Endodermal cell (in vitro differentiated cells): ENCODE results near the gene SSBP1. TPM values are rescaled to one million over a fixed set of nuclear protein-coding genes. Genes with fewer than 3 reads are reported as not detected.

Experiments
- DNase-seq: peaks from one replicate; pipeline ENCODE4 v3.0.0-alpha.2; 2017
- H3K27ac ChIP-seq: 2 replicates; pipeline ENCODE4 v1.5.1; 2013; ENCODE audit warnings: mild to moderate bottlenecking, low read depth, low read length, moderate library complexity
- H3K27me3 ChIP-seq: 2 replicates; pipeline ENCODE4 v1.6.1; 2013; ENCODE audit warnings: mild to moderate bottlenecking, low read length, moderate library complexity; ENCODE audit not compliant: insufficient read depth, control insufficient read depth, poor library complexity, severe bottlenecking
- H3K36me3 ChIP-seq: 2 replicates; pipeline ENCODE4 v1.7.0; 2013; ENCODE audit warnings: mild to moderate bottlenecking, low read length, moderate library complexity; ENCODE audit not compliant: control insufficient read depth, insufficient read depth
- H3K4me1 ChIP-seq: one replicate; pipeline ENCODE4 v1.7.0; 2013; ENCODE audit warnings: low read length; ENCODE audit not compliant: control insufficient read depth, insufficient read depth
- H3K4me3 ChIP-seq: 2 replicates; pipeline ENCODE4 v1.5.1; 2013; ENCODE audit warnings: mild to moderate bottlenecking, low read length, moderate library complexity
- H3K9ac ChIP-seq: 2 replicates; pipeline ENCODE4 v1.6.1; 2013; ENCODE audit warnings: mild to moderate bottlenecking, low read length, moderate library complexity; ENCODE audit not compliant: poor library complexity, severe bottlenecking; ENCODE audit errors: extremely low read depth
- H3K9me3 ChIP-seq: 2 replicates; pipeline ENCODE4 v1.6.1; 2013; ENCODE audit warnings: mild to moderate bottlenecking, low read length, moderate library complexity; ENCODE audit not compliant: control insufficient read depth
- H3K27ac Mint-ChIP-seq: 2 replicates; pipeline ENCODE4 v1.8.0; 2020; ENCODE audit warnings: mixed read lengths
- H3K27me3 Mint-ChIP-seq: 2 replicates; pipeline ENCODE4 v1.8.0; 2021; ENCODE audit warnings: mild to moderate bottlenecking, mixed read lengths; ENCODE audit not compliant: insufficient read depth
- H3K36me3 Mint-ChIP-seq: 2 replicates; pipeline ENCODE4 v1.8.0; 2020; ENCODE audit warnings: low read depth, mixed read lengths
- H3K4me1 Mint-ChIP-seq: 2 replicates; pipeline ENCODE4 v1.8.0; 2020; ENCODE audit warnings: mixed read lengths
- H3K4me3 Mint-ChIP-seq: 2 replicates; pipeline ENCODE4 v1.8.0; 2020; ENCODE audit warnings: mild to moderate bottlenecking, moderate library complexity, mixed read lengths
- H3K9me3 Mint-ChIP-seq: 2 replicates; pipeline ENCODE4 v1.8.0; 2020; ENCODE audit warnings: mild to moderate bottlenecking, mixed read lengths
- whole genome bisulfite sequencing, 2 experiments: methylation state at CpG; one replicate each; pipeline versions ENCODE4 v1.1.5 to v1.1.7; 2013; ENCODE audit warnings: missing lambda C conversion rate in 2 of 2, mixed read lengths in 1 of 2; ENCODE audit not compliant: insufficient coverage in 1 of 2, insufficient read length in 1 of 2; 5-methylcytosine and 5-hydroxymethylcytosine counted together
- total RNA-seq, 2 donors: library from RNA; stranded (reverse); fragmentation: NEBNext Ultra II Directional in 1 of 2; extraction: Animal tissue kit (Norgen Biotek cat#: 25700) in 1 of 2; gene quantifications; 2 replicates in 1 of 2; 3 replicates in 1 of 2; pipeline ENCODE4 v1.2.1, GENCODE V29; 2021
- TF ChIP-seq, protein P1 (sequence below): fragments of 200-600 bp; sonication (generic); conservative IDR thresholded peaks from 2 replicates; pipeline ENCODE4 v1.5.0; 2021; ENCODE audit warnings: antibody characterized with exemption, mild to moderate bottlenecking

Gene SSBP1
- total RNA-seq, 2 donors from 2014 or later: 179 to 194 TPM

- peaks cover 4% of the 10 kb centered on the region for H3K4me1 ChIP-seq
- no peak overlapping the region for H3K27ac ChIP-seq
- 86 to 100% methylated on average over 1 of the region's 1 CpG for WGBS, 2 experiments
- no peak overlapping the region for H3K9ac ChIP-seq
- H3K27me3 ChIP-seq: no peaks in the 10 kb centered on the region
- H3K9me3 ChIP-seq: no peaks in the 10 kb centered on the region
- no peak overlapping the region for H3K4me3 Mint-ChIP-seq
- H3K27me3 Mint-ChIP-seq: no peaks in the 10 kb centered on the region
- H3K4me3 ChIP-seq: no peak overlapping the region
- peaks cover 5% of the 10 kb centered on the region for H3K4me1 Mint-ChIP-seq
- H3K27ac Mint-ChIP-seq: no peak overlapping the region
- no peaks in the 10 kb centered on the region for H3K36me3 ChIP-seq
- H3K36me3 Mint-ChIP-seq: no peaks in the 10 kb centered on the region
- DNase-seq: no peak
- H3K9me3 Mint-ChIP-seq: no peaks in the 10 kb centered on the region
- TF ChIP-seq, protein P1, sequence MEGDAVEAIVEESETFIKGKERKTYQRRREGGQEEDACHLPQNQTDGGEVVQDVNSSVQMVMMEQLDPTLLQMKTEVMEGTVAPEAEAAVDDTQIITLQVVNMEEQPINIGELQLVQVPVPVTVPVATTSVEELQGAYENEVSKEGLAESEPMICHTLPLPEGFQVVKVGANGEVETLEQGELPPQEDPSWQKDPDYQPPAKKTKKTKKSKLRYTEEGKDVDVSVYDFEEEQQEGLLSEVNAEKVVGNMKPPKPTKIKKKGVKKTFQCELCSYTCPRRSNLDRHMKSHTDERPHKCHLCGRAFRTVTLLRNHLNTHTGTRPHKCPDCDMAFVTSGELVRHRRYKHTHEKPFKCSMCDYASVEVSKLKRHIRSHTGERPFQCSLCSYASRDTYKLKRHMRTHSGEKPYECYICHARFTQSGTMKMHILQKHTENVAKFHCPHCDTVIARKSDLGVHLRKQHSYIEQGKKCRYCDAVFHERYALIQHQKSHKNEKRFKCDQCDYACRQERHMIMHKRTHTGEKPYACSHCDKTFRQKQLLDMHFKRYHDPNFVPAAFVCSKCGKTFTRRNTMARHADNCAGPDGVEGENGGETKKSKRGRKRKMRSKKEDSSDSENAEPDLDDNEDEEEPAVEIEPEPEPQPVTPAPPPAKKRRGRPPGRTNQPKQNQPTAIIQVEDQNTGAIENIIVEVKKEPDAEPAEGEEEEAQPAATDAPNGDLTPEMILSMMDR: no peak
These were observed 20.7 kb upstream of the SSBP1 start for GRCh38 chr7:141717450-141717849.

DNA sequence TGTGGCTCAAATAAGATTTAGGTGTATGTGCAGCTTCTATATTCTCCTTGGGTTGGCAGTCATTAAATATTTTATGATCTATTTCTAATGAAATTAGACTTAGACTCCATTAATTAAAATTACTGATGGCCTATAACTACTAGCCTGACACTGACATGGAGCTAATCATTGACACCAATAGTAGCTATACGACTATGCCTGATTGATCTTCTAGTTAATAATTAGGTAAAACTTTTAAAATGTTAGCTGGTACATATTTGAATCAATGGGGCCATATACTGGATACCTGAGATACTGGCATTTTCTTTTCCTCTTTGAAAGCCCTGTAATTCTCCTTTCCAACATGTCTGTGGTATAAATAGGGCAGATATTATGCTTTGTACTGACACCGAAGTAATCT is 15.6 kb upstream of the SSBP1 start:
- no peak overlapping the region for H3K9ac ChIP-seq
- no peaks in the 10 kb centered on the region for H3K9me3 Mint-ChIP-seq
- peaks cover 2% of the 10 kb centered on the region for H3K27me3 Mint-ChIP-seq
- H3K4me1 ChIP-seq: no peaks in the 10 kb centered on the region
- H3K27ac ChIP-seq: no peak overlapping the region
- no peak for DNase-seq
- no peaks in the 10 kb centered on the region for H3K36me3 Mint-ChIP-seq
- no peaks in the 10 kb centered on the region for H3K36me3 ChIP-seq
- H3K4me3 Mint-ChIP-seq: no peak overlapping the region
- no peaks in the 10 kb centered on the region for H3K27me3 ChIP-seq
- WGBS, 2 experiments: 90% methylated on average over 2 of the region's 2 CpGs; no CpG with 5 or more reads in 1 of the 2 experiments
- no peak overlapping the region for H3K27ac Mint-ChIP-seq
- TF ChIP-seq, protein P1: no peak
- H3K4me3 ChIP-seq: no peak overlapping the region
- no peaks in the 10 kb centered on the region for H3K9me3 ChIP-seq
- no peaks in the 10 kb centered on the region for H3K4me1 Mint-ChIP-seq

DNA sequence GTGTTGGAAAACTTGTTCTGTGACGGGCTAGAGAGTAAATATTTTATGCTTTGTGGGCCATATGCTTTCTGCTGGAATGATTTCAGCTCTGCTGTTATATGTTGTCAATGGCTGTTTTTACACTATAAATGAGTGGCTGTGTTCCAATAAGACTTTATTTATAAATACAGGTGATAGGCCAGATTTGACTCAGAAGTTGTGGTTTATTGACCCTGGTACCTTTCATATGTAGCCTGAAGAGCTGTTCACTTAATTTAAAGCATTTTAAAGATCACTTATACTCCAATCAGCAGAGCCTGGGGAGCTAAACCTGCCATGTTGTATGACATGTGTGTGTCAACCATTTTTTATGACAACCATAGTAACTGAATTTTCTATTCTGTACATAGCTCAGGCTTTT is 9.1 kb upstream of the SSBP1 start:
- no peak overlapping the region for H3K27ac Mint-ChIP-seq
- no peaks in the 10 kb centered on the region for H3K36me3 Mint-ChIP-seq
- Histone ChIP-seq H3K9ac (no peak overlapping the region), H3K9me3 (no peaks in the 10 kb centered on the region), H3K4me1 (peaks cover 2% of the 10 kb centered on the region), H3K27me3 (no peaks in the 10 kb centered on the region), H3K36me3 (no peaks in the 10 kb centered on the region), H3K4me3 (no peak overlapping the region), H3K27ac (no peak overlapping the region)
- H3K9me3 Mint-ChIP-seq: no peaks in the 10 kb centered on the region
- H3K4me1 Mint-ChIP-seq: peaks cover 10% of the 10 kb centered on the region
- TF ChIP-seq, protein P1: no peak
- no peak overlapping the region for H3K4me3 Mint-ChIP-seq
- WGBS, 2 experiments: 100% methylated on average over 1 of the region's 1 CpG; no CpG with 5 or more reads in 1 of the 2 experiments
- DNase-seq: no peak
- H3K27me3 Mint-ChIP-seq: peaks cover 2% of the 10 kb centered on the region
